Spinal cord (tissue), 10 donors: ENCODE measurements around the gene FTH1. TPM values are rescaled to one million over a fixed set of nuclear protein-coding genes. Genes with fewer than 3 reads are reported as not detected.
"Not testable (repeated sequence)": the region's sequence is repeated elsewhere in the genome, so short reads cannot be mapped to it uniquely, and the experiment has no call there.

ENCODE experiments used
- DNase-seq, 6 donors: peaks; one replicate each; pipeline versions ENCODE4 v3.0.0 to v3.0.0-alpha.2; 2013 to 2015; ENCODE audit warnings: low spot score in 6 of 6, low read depth in 4 of 6
- H3K27ac ChIP-seq: one replicate; pipeline ENCODE4 v1.5.1; 2013; ENCODE audit warnings: low read depth, low read length, control low read depth
- H3K27me3 ChIP-seq: one replicate; pipeline ENCODE4 v1.6.1; 2013; ENCODE audit warnings: low read length; ENCODE audit not compliant: control insufficient read depth, insufficient read depth
- H3K36me3 ChIP-seq: one replicate; pipeline ENCODE4 v1.6.1; 2013; ENCODE audit warnings: low read length; ENCODE audit not compliant: control insufficient read depth, insufficient read depth
- H3K4me1 ChIP-seq: one replicate; pipeline ENCODE4 v1.6.1; 2013; ENCODE audit warnings: low read length; ENCODE audit not compliant: control insufficient read depth, insufficient read depth
- H3K4me3 ChIP-seq: one replicate; pipeline ENCODE4 v1.5.1; 2013; ENCODE audit warnings: low read depth, low read length, control low read depth
- H3K9me3 ChIP-seq: one replicate; pipeline ENCODE4 v1.6.1; 2013; ENCODE audit warnings: low read length; ENCODE audit not compliant: control insufficient read depth, insufficient read depth
- WGBS: methylation state at CpG from one replicate; pipeline ENCODE4 v1.1.5; 2013; ENCODE audit warnings: missing lambda C conversion rate; ENCODE audit not compliant: insufficient coverage; 5-methylcytosine and 5-hydroxymethylcytosine counted together
- polyA plus RNA-seq, 2 donors: library from polyadenylated mRNA; unstranded; fragments of 120-200 nt; gene quantifications; one replicate each; pipeline ENCODE4 v1.2.1, GENCODE V29; 2013; ENCODE audit not compliant: insufficient read length in 2 of 2
- total RNA-seq, 2 donors: library from RNA; depleted of rRNA in 1 of 2; stranded (reverse); fragments of 120-200 nt in 1 of 2; fragments of >200 nt in 1 of 2; gene quantifications; one replicate each; pipeline versions ENCODE4 v1.2.3 to v1.2.4, GENCODE V29; 2013 to 2014
- donor health status: healthy.

FTH1 gene
- total and polyA plus RNA-seq, 4 donors: 878 to 3,889 (median 2,436) TPM

DNA sequence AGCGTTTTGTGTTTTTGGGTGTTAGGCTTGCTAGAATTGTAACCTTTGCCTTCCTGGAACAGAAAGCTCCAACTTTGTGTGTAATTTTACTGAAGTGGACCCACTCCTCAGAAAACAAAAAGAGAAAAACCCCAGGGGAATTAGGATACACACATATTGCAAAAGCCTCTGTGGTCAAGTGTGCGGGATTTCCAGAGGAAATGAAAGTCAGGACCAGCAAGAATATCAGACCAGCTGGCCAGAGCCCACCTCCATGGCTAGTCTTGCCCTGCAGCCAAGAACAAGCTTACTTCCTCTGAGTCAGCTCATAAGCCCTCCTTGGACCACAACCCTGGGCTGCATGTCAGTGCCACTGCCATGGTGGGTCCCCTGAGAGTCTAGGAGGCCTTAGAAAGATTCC is 37.0 kb upstream of the FTH1 start:
- WGBS: no CpG with 5 or more reads among the region's 2 CpGs
- Histone ChIP-seq H3K27ac (no peak overlapping the region), H3K27me3 (no peaks in the 10 kb centered on the region), H3K4me1 (peaks cover 8% of the 10 kb centered on the region), H3K36me3 (no peaks in the 10 kb centered on the region), H3K9me3 (no peaks in the 10 kb centered on the region), H3K4me3 (no peak overlapping the region)
- no peak for DNase-seq

DNA sequence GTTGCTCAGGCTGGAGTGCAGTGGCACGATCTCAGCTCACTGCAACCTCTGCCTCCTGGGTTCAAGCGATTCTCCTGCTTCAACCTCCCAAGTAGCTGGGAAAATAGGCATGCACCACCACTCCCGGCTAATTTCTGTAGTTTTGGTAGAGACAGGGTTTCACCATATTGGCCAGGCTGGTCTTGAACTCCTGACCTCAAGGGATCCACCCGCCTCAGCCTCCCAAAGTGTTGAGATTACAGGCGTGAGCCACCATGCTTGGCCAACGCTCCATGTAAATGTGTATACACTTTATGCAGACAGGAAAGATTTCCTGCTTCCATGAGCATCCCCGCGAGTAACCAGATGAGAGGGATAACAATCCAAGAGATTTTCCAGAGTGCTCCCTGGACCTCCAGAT is 34.8 kb upstream of the FTH1 start:
- H3K36me3 ChIP-seq, H3K9me3 ChIP-seq, H3K27me3 ChIP-seq, DNase-seq, H3K27ac ChIP-seq, H3K4me3 ChIP-seq, H3K4me1 ChIP-seq: not testable (repeated sequence)
- WGBS: 96% methylated on average over 6 of the region's 8 CpGs

DNA sequence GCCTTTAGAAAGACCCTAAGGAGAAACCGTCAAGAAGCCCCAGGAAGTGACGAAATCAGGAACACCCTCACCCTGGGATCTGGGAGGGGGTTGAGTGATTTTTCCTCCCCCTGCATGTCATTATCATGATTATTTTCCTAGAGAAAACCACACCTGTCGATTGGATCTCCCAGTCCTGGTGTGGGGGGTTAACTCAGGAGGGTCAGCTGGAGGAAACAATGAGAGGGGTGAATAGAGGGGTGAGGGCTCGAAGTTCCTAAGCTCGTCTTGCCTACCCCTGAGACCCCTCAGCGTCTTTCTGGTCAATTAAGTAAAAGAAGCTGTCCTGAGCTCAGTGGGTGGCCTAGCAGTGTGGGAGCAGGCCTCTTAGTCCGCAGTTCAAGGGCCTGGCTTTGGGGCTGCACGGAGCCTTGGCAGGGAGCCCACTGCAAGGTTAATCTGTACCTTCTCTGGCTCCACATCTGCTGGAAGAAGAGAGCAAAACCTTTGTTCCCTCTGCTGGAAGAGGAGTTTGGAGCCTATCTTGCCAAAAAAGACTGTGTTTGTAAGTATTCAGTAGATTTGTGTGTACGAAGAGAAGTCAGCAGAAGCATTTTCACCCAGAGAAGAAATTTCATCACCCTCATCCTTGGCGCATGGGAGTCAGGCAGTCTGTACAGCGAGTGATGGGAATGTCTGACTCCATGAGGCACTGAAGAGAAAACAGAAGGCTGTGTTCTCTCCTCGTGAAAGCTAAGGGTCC is 34.2 kb upstream of the FTH1 start:
- no peaks in the 10 kb centered on the region for H3K9me3 ChIP-seq
- peaks cover 8% of the 10 kb centered on the region for H3K4me1 ChIP-seq
- peak in 2 of 6 donors; percentile 17 to 32 for DNase-seq
- H3K4me3 ChIP-seq: no peak overlapping the region
- no peaks in the 10 kb centered on the region for H3K27me3 ChIP-seq
- no peak overlapping the region for H3K27ac ChIP-seq
- H3K36me3 ChIP-seq: no peaks in the 10 kb centered on the region
- WGBS: 26% methylated on average over 8 of the region's 12 CpGs

DNA sequence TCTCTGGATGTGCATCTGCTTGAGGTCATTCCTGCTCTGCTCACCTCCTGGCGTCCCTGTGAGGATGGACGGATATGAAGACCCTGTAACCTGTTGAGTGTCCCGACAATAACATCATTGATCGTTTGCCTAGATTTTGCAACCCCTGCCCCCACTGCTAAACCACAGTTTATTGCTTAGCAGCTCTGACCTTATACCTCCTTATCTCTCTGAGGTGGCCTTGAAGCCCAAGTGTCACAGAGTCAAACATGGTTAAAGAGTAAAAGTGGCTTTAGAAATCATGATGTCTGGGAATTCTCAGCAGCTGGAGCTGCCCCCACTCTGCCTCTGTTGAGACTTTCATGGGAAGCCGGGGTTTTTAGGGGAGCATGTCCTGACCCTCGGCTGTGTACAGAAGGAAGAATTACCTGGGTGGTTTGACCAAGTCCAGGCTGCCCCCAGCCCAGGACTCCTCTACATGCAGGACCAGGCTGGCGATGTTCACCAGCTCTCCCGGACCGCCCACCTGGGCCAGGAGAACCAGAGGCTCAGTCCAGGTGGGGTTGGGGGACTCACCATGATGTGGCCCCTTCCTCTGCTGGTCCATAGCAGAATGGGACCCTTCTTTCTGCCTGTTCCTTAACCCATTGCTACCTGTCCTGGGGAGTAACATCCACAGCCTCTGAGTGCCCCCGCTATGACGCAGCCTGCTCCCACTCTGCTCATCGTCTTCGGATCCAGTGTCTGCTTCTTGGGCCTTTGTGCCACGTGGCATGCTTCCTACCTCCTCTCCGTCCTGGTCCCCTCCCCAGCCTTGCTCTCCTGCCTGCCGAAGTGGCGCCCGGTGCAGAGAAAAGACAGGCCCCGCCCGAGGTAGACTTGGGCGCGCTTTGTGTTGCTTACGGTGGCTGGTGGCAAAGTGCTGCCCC is 33.4 kb upstream of the FTH1 start:
- no peaks in the 10 kb centered on the region for H3K9me3 ChIP-seq
- no peak overlapping the region for H3K27ac ChIP-seq
- no peaks in the 10 kb centered on the region for H3K27me3 ChIP-seq
- WGBS: 92% methylated on average over 20 of the region's 23 CpGs
- H3K36me3 ChIP-seq: no peaks in the 10 kb centered on the region
- DNase-seq: no peak
- H3K4me3 ChIP-seq: no peak overlapping the region
- H3K4me1 ChIP-seq: peaks cover 8% of the 10 kb centered on the region

DNA sequence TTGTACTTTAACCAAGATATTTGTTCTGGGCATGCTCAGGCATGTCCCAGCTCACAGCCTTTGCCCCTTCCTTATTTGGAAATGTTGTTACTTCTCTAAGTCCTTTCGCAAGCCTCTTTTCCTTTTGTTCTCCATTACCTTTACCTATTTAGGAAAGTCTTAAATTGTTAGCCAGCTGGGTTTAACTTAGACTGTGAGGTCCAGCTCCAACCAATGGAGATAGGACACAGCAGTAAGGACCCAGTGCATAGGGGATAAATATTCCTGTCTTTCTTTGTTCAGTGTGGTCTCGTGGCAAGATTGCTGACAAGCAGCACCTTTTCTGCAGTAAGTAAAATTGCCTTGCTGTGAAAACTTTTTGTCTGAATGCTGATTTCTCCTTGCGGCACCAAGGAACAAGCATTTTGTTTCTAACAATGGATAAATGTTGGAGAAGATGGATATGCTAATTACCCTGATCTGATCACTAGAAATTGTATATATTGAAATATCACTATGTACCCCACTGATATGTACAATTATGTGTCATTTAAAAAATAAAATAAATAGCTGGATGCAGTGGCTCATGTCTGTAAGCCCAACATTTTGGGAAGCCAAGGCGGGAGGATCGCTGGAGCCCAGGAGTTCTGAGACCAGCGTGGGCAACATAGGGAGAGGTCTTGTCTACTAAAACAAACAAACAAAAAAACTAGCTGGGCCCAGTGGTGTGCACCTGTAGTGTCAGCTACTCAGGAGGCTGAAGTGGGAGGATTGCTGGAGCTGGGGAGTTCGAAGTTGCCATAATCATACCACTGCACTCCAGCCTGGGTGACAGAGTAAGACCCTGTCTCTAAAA is 31.9 kb upstream of the FTH1 start:
- Histone ChIP-seq H3K4me3 (no peak overlapping the region), H3K4me1 (peaks cover 4% of the 10 kb centered on the region), H3K27me3 (no peaks in the 10 kb centered on the region), H3K9me3 (no peaks in the 10 kb centered on the region), H3K27ac (no peak overlapping the region), H3K36me3 (no peaks in the 10 kb centered on the region)
- DNase-seq: no peak
- WGBS: 100% methylated on average over 2 of the region's 7 CpGs

DNA sequence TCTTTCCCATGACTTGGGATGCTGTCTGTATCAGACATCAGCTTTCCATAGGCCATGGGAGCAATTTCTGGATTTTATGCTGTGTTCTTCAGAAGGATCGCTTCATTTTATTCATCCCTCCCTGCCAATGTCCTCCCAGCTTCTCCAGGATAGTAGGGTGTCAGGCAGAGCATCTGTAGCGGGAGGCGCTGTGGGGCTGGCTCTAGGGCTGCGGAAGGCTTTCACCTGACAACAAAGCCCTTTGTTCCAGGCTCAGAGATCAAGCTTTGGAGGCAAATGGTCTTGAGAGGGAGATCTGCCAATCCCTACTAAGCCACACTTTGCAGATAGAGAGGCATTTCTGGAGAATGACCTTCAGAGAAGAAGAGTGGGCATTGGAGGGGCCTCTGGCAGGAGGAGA is 29.5 kb upstream of the FTH1 start:
- Histone ChIP-seq H3K27ac (no peak overlapping the region), H3K36me3 (no peaks in the 10 kb centered on the region), H3K4me3 (no peak overlapping the region), H3K4me1 (peaks cover 4% of the 10 kb centered on the region), H3K9me3 (no peaks in the 10 kb centered on the region), H3K27me3 (no peaks in the 10 kb centered on the region)
- WGBS: 85% methylated on average over 3 of the region's 4 CpGs
- DNase-seq: no peak

DNA sequence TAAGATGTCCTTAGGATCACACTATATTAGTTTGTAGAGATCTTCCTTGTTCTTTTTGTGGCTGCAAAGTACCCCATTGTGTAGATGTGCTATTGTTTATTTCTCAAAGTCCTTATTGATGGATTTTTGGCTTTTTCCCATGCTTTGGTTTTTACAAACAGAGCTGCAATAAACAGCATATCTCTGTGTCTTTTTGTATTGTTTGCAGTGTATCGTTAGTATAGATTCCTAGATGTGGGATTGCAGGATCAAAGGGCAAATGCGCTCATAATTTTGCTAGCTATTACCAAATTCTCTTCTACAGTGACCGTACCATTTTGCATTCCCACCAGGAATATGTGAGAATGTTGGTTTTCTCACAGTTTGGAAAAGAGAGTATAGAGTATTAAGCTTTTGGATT is 27.5 kb upstream of the FTH1 start:
- H3K9me3 ChIP-seq: no peaks in the 10 kb centered on the region
- no peak overlapping the region for H3K4me3 ChIP-seq
- no peaks in the 10 kb centered on the region for H3K36me3 ChIP-seq
- DNase-seq: no peak
- no CpG with 5 or more reads among the region's 3 CpGs for WGBS
- H3K27ac ChIP-seq: no peak overlapping the region
- H3K4me1 ChIP-seq: no peaks in the 10 kb centered on the region
- no peaks in the 10 kb centered on the region for H3K27me3 ChIP-seq

DNA sequence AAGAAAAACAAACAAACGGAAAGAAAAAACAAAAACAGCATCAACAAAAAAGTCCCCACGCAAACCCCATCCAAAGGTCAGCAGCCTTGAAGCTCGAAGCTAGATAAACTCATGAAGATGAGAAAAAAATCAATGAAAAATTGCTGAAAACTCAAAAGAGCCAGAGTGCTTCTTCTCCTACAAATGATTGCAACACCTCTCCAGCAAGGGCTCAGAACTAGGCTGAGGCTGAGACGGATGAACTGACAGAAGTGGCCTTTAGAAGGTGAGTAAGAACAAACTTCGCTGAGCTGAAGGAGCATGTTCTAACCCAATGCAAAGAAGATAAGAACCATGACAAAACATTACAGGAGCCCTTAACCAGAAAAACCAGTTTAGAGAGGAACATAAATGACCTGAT is 18.4 kb upstream of the FTH1 start:
- H3K36me3 ChIP-seq: no peaks in the 10 kb centered on the region
- H3K27me3 ChIP-seq: no peaks in the 10 kb centered on the region
- H3K9me3 ChIP-seq: no peaks in the 10 kb centered on the region
- 92% methylated on average over 2 of the region's 5 CpGs for WGBS
- H3K4me1 ChIP-seq: no peaks in the 10 kb centered on the region
- H3K4me3 ChIP-seq: no peak overlapping the region
- no peak for DNase-seq
- H3K27ac ChIP-seq: no peak overlapping the region

DNA sequence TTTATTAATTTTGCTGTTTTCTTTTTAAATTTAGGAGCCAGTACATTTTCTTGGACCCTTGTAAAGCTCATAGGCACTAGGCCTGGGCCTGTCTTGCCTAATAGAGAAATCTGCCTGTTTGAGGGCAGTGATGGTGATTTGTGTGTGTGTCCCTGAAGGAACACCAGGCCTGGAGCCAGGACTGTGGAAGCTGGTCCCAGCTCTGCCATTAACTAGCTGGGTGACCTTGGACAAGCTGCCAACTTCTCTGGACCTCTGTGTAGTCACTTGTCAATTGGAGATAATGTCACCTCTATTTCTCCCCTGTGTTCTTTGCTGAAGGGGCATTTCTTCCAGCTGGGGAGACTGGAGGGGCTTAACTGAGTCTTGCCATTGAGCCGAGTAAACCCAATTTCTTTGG is 16.0 kb upstream of the FTH1 start:
- Histone ChIP-seq H3K27ac (no peak overlapping the region), H3K27me3 (no peaks in the 10 kb centered on the region), H3K9me3 (no peaks in the 10 kb centered on the region), H3K36me3 (no peaks in the 10 kb centered on the region), H3K4me3 (no peak overlapping the region), H3K4me1 (no peaks in the 10 kb centered on the region)
- WGBS: 50% methylated on average over 1 of the region's 1 CpG
- DNase-seq: peak in 2 of 6 donors; percentile 52 to 81
